HUES64 (cell line): ENCODE data around the gene CEP89.
"Not testable (repeated sequence)": the region's sequence is repeated elsewhere in the genome, so short reads cannot be mapped to it uniquely, and the experiment has no call there.

Source experiments
- H3K27ac ChIP-seq: 2 replicates; pipeline ENCODE4 v1.7.0; 2013; ENCODE audit warnings: low read depth, low read length, inconsistent platforms
- H3K27me3 ChIP-seq: 2 replicates; pipeline ENCODE4 v1.6.1; 2013; ENCODE audit warnings: mild to moderate bottlenecking, low read length; ENCODE audit not compliant: insufficient read depth
- H3K36me3 ChIP-seq: 2 replicates; pipeline ENCODE4 v1.6.1; 2013; ENCODE audit warnings: mild to moderate bottlenecking, low read length; ENCODE audit not compliant: insufficient read depth
- H3K4me1 ChIP-seq: 2 replicates; pipeline ENCODE4 v1.6.1; 2013; ENCODE audit warnings: mild to moderate bottlenecking, low read length, moderate library complexity; ENCODE audit not compliant: insufficient read depth
- H3K4me3 ChIP-seq: 2 replicates; pipeline ENCODE4 v1.5.1; 2013; ENCODE audit warnings: mild to moderate bottlenecking, low read length, moderate library complexity
- H3K9ac ChIP-seq: 2 replicates; pipeline ENCODE4 v1.6.1; 2013; ENCODE audit warnings: mild to moderate bottlenecking, low read depth, low read length
- H3K9me3 ChIP-seq: 2 replicates; pipeline ENCODE4 v1.6.1; 2013; ENCODE audit warnings: low read depth, low read length; ENCODE audit not compliant: insufficient read depth
- WGBS: fragments of 150-250, 120-280 bp; methylation state at CpG from one replicate; pipeline ENCODE4 v1.1.7; 2013; ENCODE audit warnings: missing lambda C conversion rate; 5-methylcytosine and 5-hydroxymethylcytosine counted together

The CEP89 gene

GRCh38 chr19:32997061-32997464 is 25.3 kb upstream of the CEP89 start:
- 82% methylated on average over 7 of the region's 7 CpGs for WGBS
- H3K27me3 ChIP-seq, H3K9me3 ChIP-seq, H3K9ac ChIP-seq, H3K4me1 ChIP-seq, H3K4me3 ChIP-seq, H3K27ac ChIP-seq: not testable (repeated sequence)
- peaks cover 46% of the 10 kb centered on the region for H3K36me3 ChIP-seq

- H3K27me3 ChIP-seq, H3K27ac ChIP-seq, H3K4me1 ChIP-seq, H3K9me3 ChIP-seq, H3K9ac ChIP-seq, H3K4me3 ChIP-seq: not testable (repeated sequence)
- peaks cover 48% of the 10 kb centered on the region for H3K36me3 ChIP-seq
- WGBS, result 93% methylated on average over 17 of the region's 17 CpGs
Observed at GRCh38 chr19:32995966-32996365, 24.2 kb upstream of the CEP89 start.

- H3K9ac ChIP-seq, result no peak overlapping the region
- no peaks in the 10 kb centered on the region for H3K9me3 ChIP-seq
- peaks cover 55% of the 10 kb centered on the region for H3K36me3 ChIP-seq
- no peaks in the 10 kb centered on the region for H3K4me1 ChIP-seq
- H3K27me3 ChIP-seq, result no peaks in the 10 kb centered on the region
- H3K4me3 ChIP-seq, result no peak overlapping the region
- WGBS, result 86% methylated on average over 5 of the region's 5 CpGs
- no peak overlapping the region for H3K27ac ChIP-seq
Observed at GRCh38 chr19:32988724-32989123, 17.0 kb upstream of the CEP89 start.

GRCh38 chr19:32988254-32988653 is 16.5 kb upstream of the CEP89 start:
- WGBS, result 95% methylated on average over 5 of the region's 5 CpGs
- H3K27me3 ChIP-seq, H3K27ac ChIP-seq, H3K4me3 ChIP-seq, H3K4me1 ChIP-seq, H3K9me3 ChIP-seq, H3K9ac ChIP-seq: not testable (repeated sequence)
- peaks cover 52% of the 10 kb centered on the region for H3K36me3 ChIP-seq

GRCh38 chr19:32982488-32982887 is 10.7 kb upstream of the CEP89 start:
- peaks cover 42% of the 10 kb centered on the region for H3K36me3 ChIP-seq
- WGBS, result 96% methylated on average over 6 of the region's 6 CpGs
- H3K4me1 ChIP-seq, H3K9ac ChIP-seq, H3K9me3 ChIP-seq, H3K27me3 ChIP-seq, H3K27ac ChIP-seq, H3K4me3 ChIP-seq: not testable (repeated sequence)

- H3K27me3 ChIP-seq, H3K9ac ChIP-seq, H3K4me1 ChIP-seq, H3K27ac ChIP-seq, H3K4me3 ChIP-seq, H3K9me3 ChIP-seq: not testable (repeated sequence)
- WGBS, result 96% methylated on average over 5 of the region's 7 CpGs
- peaks cover 38% of the 10 kb centered on the region for H3K36me3 ChIP-seq
Observed at GRCh38 chr19:32979807-32980206, 8.0 kb upstream of the CEP89 start.

GRCh38 chr19:32977813-32978212 is 6.1 kb upstream of the CEP89 start:
- H3K9ac ChIP-seq, H3K9me3 ChIP-seq: not testable (repeated sequence)
- 90% methylated on average over 4 of the region's 4 CpGs for WGBS

GRCh38 chr19:32977280-32977679 is 5.5 kb upstream of the CEP89 start:
- Histone ChIP-seq H3K36me3 (peaks cover 33% of the 10 kb centered on the region), H3K27me3 (no peaks in the 10 kb centered on the region), H3K4me1 (no peaks in the 10 kb centered on the region), H3K27ac (no peak overlapping the region), H3K9me3 (no peaks in the 10 kb centered on the region), H3K9ac (no peak overlapping the region), H3K4me3 (no peak overlapping the region)
- 96% methylated on average over 7 of the region's 7 CpGs for WGBS

More at GRCh38 chr19:32977813-32978212, 6.1 kb upstream of the CEP89 start:
- not testable (repeated sequence) for H3K4me1 ChIP-seq, H3K4me3 ChIP-seq, H3K27me3 ChIP-seq, H3K27ac ChIP-seq
- peaks cover 33% of the 10 kb centered on the region for H3K36me3 ChIP-seq

- Histone ChIP-seq H3K9me3 (no peaks in the 10 kb centered on the region), H3K27ac (no peak overlapping the region), H3K27me3 (no peaks in the 10 kb centered on the region), H3K9ac (no peak overlapping the region), H3K4me1 (no peaks in the 10 kb centered on the region), H3K4me3 (no peak overlapping the region), H3K36me3 (peaks cover 33% of the 10 kb centered on the region)
- 67% methylated on average over 14 of the region's 14 CpGs for WGBS
Observed at GRCh38 chr19:32976223-32976805, 4.6 kb upstream of the CEP89 start.

- Histone ChIP-seq H3K4me1 (peaks cover 3% of the 10 kb centered on the region; the same call in 1 of the 2 replicates), H3K36me3 (peaks cover 24% of the 10 kb centered on the region), H3K27me3 (no peaks in the 10 kb centered on the region), H3K27ac (no peak overlapping the region), H3K9ac (peak overlapping the region; percentile 44; the same call in 1 of the 2 replicates), H3K9me3 (no peaks in the 10 kb centered on the region), H3K4me3 (peak overlapping the region; percentile 71)
- 28% methylated on average over 21 of the region's 21 CpGs for whole genome bisulfite sequencing
Observed at GRCh38 chr19:32971012-32971595, 654 bp downstream of the CEP89 start.

GRCh38 chr19:32969549-32969948 is 2.2 kb downstream of the CEP89 start:
- Histone ChIP-seq H3K4me1 (peaks cover 3% of the 10 kb centered on the region; the same call in 1 of the 2 replicates), H3K9me3 (no peaks in the 10 kb centered on the region), H3K27ac (no peak overlapping the region), H3K36me3 (peaks cover 23% of the 10 kb centered on the region), H3K9ac (no peak overlapping the region), H3K27me3 (no peaks in the 10 kb centered on the region), H3K4me3 (no peak overlapping the region)
- WGBS, result 91% methylated on average over 10 of the region's 10 CpGs

GRCh38 chr19:32966750-32967149 is 5.0 kb downstream of the CEP89 start:
- H3K36me3 ChIP-seq, result peaks cover 38% of the 10 kb centered on the region
- no peak overlapping the region for H3K4me3 ChIP-seq

More at GRCh38 chr19:32966750-32967149, 5.0 kb downstream of the CEP89 start:
- no peaks in the 10 kb centered on the region for H3K27me3 ChIP-seq
- WGBS, result 96% methylated on average over 9 of the region's 9 CpGs
- no peak overlapping the region for H3K27ac ChIP-seq
- peaks cover 3% of the 10 kb centered on the region; the same call in 1 of the 2 replicates for H3K4me1 ChIP-seq
- H3K9me3 ChIP-seq, result no peaks in the 10 kb centered on the region
- no peak overlapping the region for H3K9ac ChIP-seq
